ENCODE results near the gene NDUFAF3.

The NDUFAF3 gene

DNA sequence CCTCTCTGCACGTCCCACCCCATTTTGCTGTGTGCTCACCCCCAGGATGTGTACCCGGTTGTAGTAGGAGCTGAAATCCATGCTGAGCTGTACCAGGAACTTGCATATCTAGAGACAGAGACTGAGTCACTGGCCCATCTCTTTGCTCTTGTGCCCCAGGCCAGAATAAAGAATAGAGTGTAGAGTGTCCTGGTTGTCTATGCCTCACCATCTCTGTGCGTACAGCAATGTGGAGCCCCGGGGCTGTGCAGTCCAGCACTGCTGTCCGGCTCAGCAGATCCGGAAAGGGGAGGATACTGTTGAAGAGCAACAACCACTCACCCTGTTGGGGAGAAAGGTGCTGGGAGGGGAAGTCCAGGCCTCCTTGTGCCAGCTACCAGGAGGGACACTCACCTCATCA is 6.2 kb upstream of the NDUFAF3 start:
- Histone ChIP-seq H3K9me3 (no peaks in the 10 kb centered on the region), H3K27ac (no peak overlapping the region), H3K27me3 (no peaks in the 10 kb centered on the region), H3K36me3 (peaks cover 18 to 61% (median 37%) of the 10 kb centered on the region in 3 donors), H3K4me1 (peaks cover 0 to 49% (median 33%) of the 10 kb centered on the region in 4 donors), H3K4me3 (no peak overlapping the region)
- intact Hi-C loops (cut with DNase I; ENCODE audit: low total_unique reads), result no loop called here
- no peak for DNase-seq
- TF ChIP-seq, protein P1, sequence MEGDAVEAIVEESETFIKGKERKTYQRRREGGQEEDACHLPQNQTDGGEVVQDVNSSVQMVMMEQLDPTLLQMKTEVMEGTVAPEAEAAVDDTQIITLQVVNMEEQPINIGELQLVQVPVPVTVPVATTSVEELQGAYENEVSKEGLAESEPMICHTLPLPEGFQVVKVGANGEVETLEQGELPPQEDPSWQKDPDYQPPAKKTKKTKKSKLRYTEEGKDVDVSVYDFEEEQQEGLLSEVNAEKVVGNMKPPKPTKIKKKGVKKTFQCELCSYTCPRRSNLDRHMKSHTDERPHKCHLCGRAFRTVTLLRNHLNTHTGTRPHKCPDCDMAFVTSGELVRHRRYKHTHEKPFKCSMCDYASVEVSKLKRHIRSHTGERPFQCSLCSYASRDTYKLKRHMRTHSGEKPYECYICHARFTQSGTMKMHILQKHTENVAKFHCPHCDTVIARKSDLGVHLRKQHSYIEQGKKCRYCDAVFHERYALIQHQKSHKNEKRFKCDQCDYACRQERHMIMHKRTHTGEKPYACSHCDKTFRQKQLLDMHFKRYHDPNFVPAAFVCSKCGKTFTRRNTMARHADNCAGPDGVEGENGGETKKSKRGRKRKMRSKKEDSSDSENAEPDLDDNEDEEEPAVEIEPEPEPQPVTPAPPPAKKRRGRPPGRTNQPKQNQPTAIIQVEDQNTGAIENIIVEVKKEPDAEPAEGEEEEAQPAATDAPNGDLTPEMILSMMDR (IDR thresholded peaks at IDR 0.05), result no peak

DNA sequence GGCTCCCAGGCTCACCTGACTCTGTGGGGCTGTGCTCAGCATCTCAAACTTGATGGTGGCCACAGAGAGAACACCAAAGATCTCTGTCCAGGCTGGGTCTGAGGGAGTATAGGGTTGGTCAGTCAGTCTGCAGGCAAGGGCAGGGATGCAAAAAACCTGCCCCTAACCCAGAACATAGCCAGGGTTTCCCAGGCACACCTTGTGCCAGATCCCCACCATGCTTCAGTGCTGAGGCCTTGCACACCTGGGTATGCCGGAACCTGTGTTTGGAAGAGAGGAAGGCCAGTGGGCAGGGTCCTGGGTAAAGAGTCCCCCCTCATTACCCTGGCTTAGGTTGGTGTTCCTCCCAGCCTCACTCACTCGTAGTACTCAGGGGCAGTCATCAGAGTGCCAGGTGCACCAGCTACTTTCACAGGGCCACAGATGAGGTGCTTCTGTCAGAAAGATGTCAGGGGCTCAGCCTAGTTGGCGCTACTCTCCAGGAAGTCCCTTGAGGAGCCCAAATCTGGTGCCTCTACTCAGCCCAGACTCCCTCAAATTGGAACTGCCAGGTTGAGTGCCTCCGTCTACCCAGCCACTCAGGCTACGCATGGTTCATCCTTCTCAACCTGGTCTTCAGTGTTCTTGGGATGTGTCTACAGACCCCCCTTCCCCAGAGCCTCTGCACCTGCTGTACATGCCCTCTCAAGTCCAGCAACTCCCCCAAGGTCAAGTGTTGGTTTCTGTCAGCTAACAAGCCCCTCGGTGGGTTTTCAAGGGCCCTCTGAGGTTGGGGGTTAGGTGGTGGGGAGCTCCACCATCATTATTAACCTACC is 5.3 kb upstream of the NDUFAF3 start:
- Histone ChIP-seq H3K4me1 (peaks cover 0 to 49% (median 33%) of the 10 kb centered on the region in 4 donors), H3K4me3 (no peak overlapping the region), H3K27ac (peak overlapping the region in 1 of 2 donors; percentile 87), H3K27me3 (no peaks in the 10 kb centered on the region), H3K9me3 (no peaks in the 10 kb centered on the region), H3K36me3 (peaks cover 18 to 56% (median 37%) of the 10 kb centered on the region in 3 donors)
- TF ChIP-seq, protein P1 (IDR thresholded peaks at IDR 0.05), result no peak
- intact Hi-C loops (cut with DNase I; ENCODE audit: low total_unique reads), result no loop called here
- no peak for DNase-seq

GRCh38 chr3:49017229-49017970 is 4.5 kb upstream of the NDUFAF3 start:
- TF ChIP-seq, protein P1 (IDR thresholded peaks at IDR 0.05), result no peak
- H3K36me3 ChIP-seq, result peaks cover 18 to 48% (median 32%) of the 10 kb centered on the region in 3 donors
- DNase-seq, result no peak
- H3K27ac ChIP-seq, result peak overlapping the region; percentile 87
- no peaks in the 10 kb centered on the region for H3K27me3 ChIP-seq
- H3K4me1 ChIP-seq, result peaks cover 0 to 43% (median 33%) of the 10 kb centered on the region in 4 donors
- peak overlapping the region; percentile 81 to 92 for H3K4me3 ChIP-seq
- intact Hi-C loops (cut with DNase I; ENCODE audit: low total_unique reads), result no loop called here
- no peaks in the 10 kb centered on the region for H3K9me3 ChIP-seq

- DNase-seq, result peak; percentile 68 to 84
- peaks cover 19 to 46% (median 28%) of the 10 kb centered on the region in 3 donors for H3K36me3 ChIP-seq
- intact Hi-C loops (cut with DNase I; ENCODE audit: low total_unique reads), result no loop called here
- no peaks in the 10 kb centered on the region for H3K27me3 ChIP-seq
- TF ChIP-seq, protein P1 (IDR thresholded peaks at IDR 0.05), result no peak
- peaks cover 0 to 45% (median 39%) of the 10 kb centered on the region in 4 donors for H3K4me1 ChIP-seq
- no peaks in the 10 kb centered on the region for H3K9me3 ChIP-seq
- peak within 1 kb of the TSS; percentile 87 for H3K27ac ChIP-seq
- H3K4me3 ChIP-seq, result peak within 1 kb of the TSS; percentile 81 to 92
Measured at GRCh38 chr3:49017971-49018706, 3.8 kb upstream of the NDUFAF3 start, which contains the start of gene DALRD3. Gene DALRD3, minus strand, starts transcription at chr3:49018580. Its CDS starts 16 bp downstream, at chr3:49018564.

DNA sequence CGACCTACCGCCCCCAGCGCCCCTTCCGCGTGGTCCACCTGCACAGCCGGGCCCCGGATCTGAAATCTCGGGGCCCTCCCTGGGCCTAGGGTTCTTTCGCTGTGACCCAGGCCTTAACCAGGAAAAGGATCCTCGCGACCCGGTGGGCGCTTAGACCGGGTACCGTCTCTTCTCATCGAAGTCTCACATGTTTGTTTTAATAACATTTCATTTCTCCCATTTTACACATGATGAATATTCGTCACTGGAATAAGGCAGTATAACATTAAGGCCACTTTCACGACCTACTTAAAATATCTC is 3.3 kb upstream of the NDUFAF3 start:
- no peaks in the 10 kb centered on the region for H3K27me3 ChIP-seq
- TF ChIP-seq, protein P1 (IDR thresholded peaks at IDR 0.05), result no peak
- peak overlapping the region; percentile 81 to 92 for H3K4me3 ChIP-seq
- no peaks in the 10 kb centered on the region for H3K9me3 ChIP-seq
- peak overlapping the region; percentile 87 for H3K27ac ChIP-seq
- H3K36me3 ChIP-seq, result peaks cover 24 to 46% (median 33%) of the 10 kb centered on the region in 3 donors
- DNase-seq, result no peak
- peaks cover 0 to 46% (median 43%) of the 10 kb centered on the region in 4 donors for H3K4me1 ChIP-seq
- intact Hi-C loops (cut with DNase I; ENCODE audit: low total_unique reads), result no loop called here
